T-helper 2 cell treated with Interferon-gamma antibody and Interleukin-4, amounts not matched to agents 5 μg/mL and 100 μg/mL, for 36 hours (primary cell): ENCODE data around the gene RFPL2.
"Not testable (repeated sequence)": the region's sequence is repeated elsewhere in the genome, so short reads cannot be mapped to it uniquely, and the experiment has no call there.

ENCODE experiments used
- DNase-seq: peaks from one replicate; pipeline ENCODE4 v3.0.0; 2021; ENCODE audit warnings: low spot score
- H3K27ac Mint-ChIP-seq: one replicate; pipeline ENCODE4 v1.8.0; 2021; ENCODE audit warnings: mild to moderate bottlenecking, mixed read lengths
- H3K27me3 Mint-ChIP-seq: one replicate; pipeline ENCODE4 v1.8.0; 2021; ENCODE audit warnings: low read depth, mixed read lengths
- H3K36me3 Mint-ChIP-seq: one replicate; pipeline ENCODE4 v1.8.0; 2021; ENCODE audit warnings: low read depth, mixed read lengths
- H3K4me1 Mint-ChIP-seq: one replicate; pipeline ENCODE4 v1.8.0; 2021; ENCODE audit warnings: low read depth, mixed read lengths
- H3K4me3 Mint-ChIP-seq: one replicate; pipeline ENCODE4 v1.8.0; 2022; ENCODE audit warnings: mild to moderate bottlenecking, moderate library complexity, mixed read lengths
- H3K9me3 Mint-ChIP-seq: one replicate; pipeline ENCODE4 v1.8.0; 2021; ENCODE audit warnings: mixed read lengths

The RFPL2 gene

GRCh38 chr22:32164075-32164860 lies 40.6 kb downstream of the RFPL2 start:
- H3K27me3 Mint-ChIP-seq, result peaks cover 14% of the 10 kb centered on the region
- H3K4me1 Mint-ChIP-seq, result peaks cover 4% of the 10 kb centered on the region
- H3K36me3 Mint-ChIP-seq, result no peaks in the 10 kb centered on the region
- no peak overlapping the region for H3K4me3 Mint-ChIP-seq
- DNase-seq, result no peak
- H3K27ac Mint-ChIP-seq, result no peak overlapping the region
- no peaks in the 10 kb centered on the region for H3K9me3 Mint-ChIP-seq

- not testable (repeated sequence) for H3K36me3 Mint-ChIP-seq, H3K4me3 Mint-ChIP-seq
Observed at GRCh38 chr22:32160411-32160810, 44.5 kb downstream of the RFPL2 start.

GRCh38 chr22:32158712-32159533 lies 46.0 kb downstream of the RFPL2 start, which contains the start of gene C22orf42:
Gene C22orf42, minus strand, starts transcription at chr22:32159303. Its CDS starts 88 bp downstream, at chr22:32159215.
- peaks cover 2% of the 10 kb centered on the region for H3K4me1 Mint-ChIP-seq
- no peaks in the 10 kb centered on the region for H3K36me3 Mint-ChIP-seq
- H3K9me3 Mint-ChIP-seq, result no peaks in the 10 kb centered on the region
- H3K27me3 Mint-ChIP-seq, result peaks cover 21% of the 10 kb centered on the region
- no peak within 1 kb of the TSS for H3K4me3 Mint-ChIP-seq
- DNase-seq, result no peak
- H3K27ac Mint-ChIP-seq, result no peak within 1 kb of the TSS

More at GRCh38 chr22:32160411-32160810, 44.5 kb downstream of the RFPL2 start:
- DNase-seq, H3K27ac Mint-ChIP-seq, H3K4me1 Mint-ChIP-seq, H3K9me3 Mint-ChIP-seq: not testable (repeated sequence)
- H3K27me3 Mint-ChIP-seq, result peaks cover 13% of the 10 kb centered on the region

- H3K36me3 Mint-ChIP-seq, DNase-seq, H3K27ac Mint-ChIP-seq, H3K4me3 Mint-ChIP-seq, H3K4me1 Mint-ChIP-seq, H3K9me3 Mint-ChIP-seq: not testable (repeated sequence)
- peaks cover 12% of the 10 kb centered on the region for H3K27me3 Mint-ChIP-seq
Observed at GRCh38 chr22:32157632-32158031, 47.2 kb downstream of the RFPL2 start.

- not testable (repeated sequence) for H3K4me3 Mint-ChIP-seq, DNase-seq, H3K36me3 Mint-ChIP-seq, H3K27ac Mint-ChIP-seq, H3K9me3 Mint-ChIP-seq
- Mint-ChIP-seq H3K4me1 (peaks cover 23% of the 10 kb centered on the region), H3K27me3 (peaks cover 12% of the 10 kb centered on the region)
Observed at GRCh38 chr22:32154727-32155126, 50.1 kb downstream of the RFPL2 start.

- not testable (repeated sequence) for DNase-seq, H3K36me3 Mint-ChIP-seq, H3K4me3 Mint-ChIP-seq, H3K27ac Mint-ChIP-seq
- peaks cover 16% of the 10 kb centered on the region for H3K27me3 Mint-ChIP-seq
- H3K9me3 Mint-ChIP-seq, result peaks cover 11% of the 10 kb centered on the region
- H3K4me1 Mint-ChIP-seq, result peaks cover 30% of the 10 kb centered on the region
Observed at GRCh38 chr22:32151641-32152040, 53.2 kb downstream of the RFPL2 start.

GRCh38 chr22:32150647-32151046 lies 54.2 kb downstream of the RFPL2 start:
- Mint-ChIP-seq H3K9me3 (peaks cover 11% of the 10 kb centered on the region), H3K4me1 (peaks cover 30% of the 10 kb centered on the region), H3K27me3 (peaks cover 14% of the 10 kb centered on the region)
- not testable (repeated sequence) for DNase-seq, H3K27ac Mint-ChIP-seq, H3K36me3 Mint-ChIP-seq, H3K4me3 Mint-ChIP-seq

GRCh38 chr22:32148372-32148771 lies 56.5 kb downstream of the RFPL2 start:
- H3K36me3 Mint-ChIP-seq, DNase-seq, H3K4me3 Mint-ChIP-seq, H3K27ac Mint-ChIP-seq, H3K27me3 Mint-ChIP-seq: not testable (repeated sequence)
- H3K4me1 Mint-ChIP-seq, result peaks cover 44% of the 10 kb centered on the region
- peaks cover 11% of the 10 kb centered on the region for H3K9me3 Mint-ChIP-seq

- not testable (repeated sequence) for H3K27ac Mint-ChIP-seq, H3K4me3 Mint-ChIP-seq, H3K27me3 Mint-ChIP-seq, DNase-seq, H3K36me3 Mint-ChIP-seq
- peaks cover 11% of the 10 kb centered on the region for H3K9me3 Mint-ChIP-seq
- H3K4me1 Mint-ChIP-seq, result peaks cover 48% of the 10 kb centered on the region
Observed at GRCh38 chr22:32147128-32147527, 57.7 kb downstream of the RFPL2 start.

- Mint-ChIP-seq H3K4me3 (no peak overlapping the region), H3K27ac (peak overlapping the region; percentile 38), H3K27me3 (peaks cover 4% of the 10 kb centered on the region), H3K4me1 (peaks cover 42% of the 10 kb centered on the region), H3K9me3 (peaks cover 11% of the 10 kb centered on the region), H3K36me3 (peaks cover 3% of the 10 kb centered on the region)
- DNase-seq, result no peak
Observed at GRCh38 chr22:32144496-32145274, 60.2 kb downstream of the RFPL2 start.

- Mint-ChIP-seq H3K36me3 (no peaks in the 10 kb centered on the region), H3K27ac (peak overlapping the region; percentile 88), H3K27me3 (no peaks in the 10 kb centered on the region), H3K4me3 (peak overlapping the region; percentile 64), H3K9me3 (peaks cover 8% of the 10 kb centered on the region), H3K4me1 (peaks cover 48% of the 10 kb centered on the region)
- peak; percentile 54 for DNase-seq
Observed at GRCh38 chr22:32142600-32142999, 62.3 kb downstream of the RFPL2 start.

- H3K9me3 Mint-ChIP-seq, H3K27ac Mint-ChIP-seq, H3K27me3 Mint-ChIP-seq, H3K4me3 Mint-ChIP-seq, DNase-seq, H3K36me3 Mint-ChIP-seq: not testable (repeated sequence)
- peaks cover 57% of the 10 kb centered on the region for H3K4me1 Mint-ChIP-seq
Observed at GRCh38 chr22:32140688-32141087, 64.2 kb downstream of the RFPL2 start.
